HepG2 (cell line): ENCODE data around the gene NUDT22. TPM values are rescaled to one million over a fixed set of nuclear protein-coding genes. Genes with fewer than 3 reads are reported as not detected.

Experiments
- CENPT ChIP-seq: sonication (generic); formaldehyde crosslinking; IDR thresholded peaks from 2 replicates; pipeline ENCODE4 v1.8.0; 2022; ENCODE audit warnings: low read depth, mild to moderate bottlenecking, moderate library complexity, missing genetic modification reagents
- DMAP1 ChIP-seq: IDR thresholded peaks from 2 replicates; pipeline ENCODE4 v1.6.1; 2016
- DR1 ChIP-seq: sonication (generic); formaldehyde crosslinking; IDR thresholded peaks from 2 replicates; pipeline ENCODE4 v1.8.0; 2021; ENCODE audit warnings: mild to moderate bottlenecking, missing genetic modification reagents, inconsistent platforms
- E2F1 ChIP-seq: sonication (generic); formaldehyde crosslinking; IDR thresholded peaks from 2 replicates; pipeline ENCODE4 v1.5.0; 2020; ENCODE audit warnings: missing genetic modification reagents
- EED ChIP-seq: sonication (generic); formaldehyde crosslinking; IDR thresholded peaks from 2 replicates; pipeline ENCODE4 v1.5.0; 2020; ENCODE audit warnings: mild to moderate bottlenecking, missing genetic modification reagents
- HDAC2 ChIP-seq: sonication (generic); formaldehyde crosslinking; IDR thresholded peaks from 2 replicates; pipeline ENCODE4 v1.4.0; 2020; ENCODE audit warnings: missing genetic modification reagents
- IRF1 ChIP-seq: sonication (generic); formaldehyde crosslinking; IDR thresholded peaks from 2 replicates; pipeline ENCODE4 v1.4.0; 2020; ENCODE audit warnings: low read depth, mild to moderate bottlenecking, missing genetic modification reagents
- KLF12 ChIP-seq: sonication (generic); formaldehyde crosslinking; IDR thresholded peaks from 2 replicates; pipeline ENCODE4 v1.4.0; 2020; ENCODE audit warnings: missing genetic modification reagents, borderline replicate concordance
- MEIS2 ChIP-seq: sonication (generic); formaldehyde crosslinking; IDR thresholded peaks from 2 replicates; pipeline ENCODE4 v1.9.0; 2021; ENCODE audit warnings: mild to moderate bottlenecking, missing genetic modification reagents
- MXD3 ChIP-seq: IDR thresholded peaks from 2 replicates; pipeline ENCODE4 v1.6.1; 2016; ENCODE audit warnings: mild to moderate bottlenecking, missing biosample characterization, missing genetic modification reagents
- RNF219 ChIP-seq: sonication (generic); formaldehyde crosslinking; IDR thresholded peaks from 2 replicates; pipeline ENCODE4 v1.5.0; 2020; ENCODE audit warnings: mild to moderate bottlenecking, missing genetic modification reagents
- SATB2 ChIP-seq: sonication (generic); formaldehyde crosslinking; IDR thresholded peaks from 2 replicates; pipeline ENCODE4 v1.5.0; 2020; ENCODE audit warnings: missing genetic modification reagents
- SCMH1 ChIP-seq: sonication (generic); formaldehyde crosslinking; IDR thresholded peaks from 2 replicates; pipeline ENCODE4 v1.9.0; 2021; ENCODE audit warnings: missing genetic modification reagents, mild to moderate bottlenecking, borderline replicate concordance
- SOX6 ChIP-seq, 2 experiments: fragments of 450-650 bp in 1 of 2; sonication (generic) in 1 of 2; formaldehyde crosslinking in 1 of 2; IDR thresholded peaks; 2 replicates each; pipeline versions ENCODE4 v1.4.0 to v1.6.1; 2017 to 2020; ENCODE audit warnings: antibody characterized with exemption in 1 of 2, mild to moderate bottlenecking in 1 of 2, missing genetic modification reagents in 1 of 2
- SRF ChIP-seq: IDR thresholded peaks from 2 replicates; pipeline ENCODE4 v1.6.1; 2011; ENCODE audit warnings: mild to moderate bottlenecking, low read depth, low read length, moderate library complexity
- TCF7L2 ChIP-seq: IDR thresholded peaks from 2 replicates; pipeline ENCODE4 v1.6.1; 2011; ENCODE audit warnings: mild to moderate bottlenecking, low read depth, low read length, moderate library complexity
- ZNF276 ChIP-seq: sonication (generic); formaldehyde crosslinking; IDR thresholded peaks from 2 replicates; pipeline ENCODE4 v1.4.0; 2020; ENCODE audit warnings: mild to moderate bottlenecking, low read depth, missing genetic modification reagents
- ZNF564 ChIP-seq: sonication (generic); formaldehyde crosslinking; IDR thresholded peaks from 2 replicates; pipeline ENCODE4 v1.8.1; 2023; ENCODE audit warnings: mild to moderate bottlenecking, missing genetic modification reagents
- ZNF615 ChIP-seq: sonication (generic); formaldehyde crosslinking; IDR thresholded peaks from 2 replicates; pipeline ENCODE4 v1.5.0; 2020; ENCODE audit warnings: mild to moderate bottlenecking, missing genetic modification reagents, borderline replicate concordance
- ZNF709 ChIP-seq: sonication (generic); formaldehyde crosslinking; IDR thresholded peaks from 2 replicates; pipeline ENCODE4 v1.5.0; 2020; ENCODE audit warnings: mild to moderate bottlenecking, missing genetic modification reagents
- ZSCAN9 ChIP-seq: IDR thresholded peaks from 2 replicates; pipeline ENCODE4 v1.6.1; 2016; ENCODE audit warnings: borderline replicate concordance
- ZUFSP ChIP-seq: sonication (generic); formaldehyde crosslinking; IDR thresholded peaks from 2 replicates; pipeline ENCODE4 v1.9.0; 2021; ENCODE audit warnings: missing genetic modification reagents, mild to moderate bottlenecking, borderline replicate concordance
- polyA plus RNA-seq, 8 experiments: library from polyadenylated mRNA; depleted of rRNA in 3 of 8; stranded (reverse) in 7 of 8; unstranded in 1 of 8; fragments of >200 nt; fragmentation: Illumina TruSeq in 4 of 8; extraction: Trizol in 4 of 8; gene quantifications; 2 replicates each; pipeline versions ENCODE4 v1.2.1 to v1.2.3, GENCODE V29; 2011 to 2016; ENCODE audit warnings: low read depth in 4 of 8, missing spikeins in 1 of 8, mixed read lengths in 1 of 8; ENCODE audit not compliant: insufficient read depth in 1 of 8
- total RNA-seq, 5 experiments: library from RNA; depleted of rRNA; stranded (reverse); fragments of >200 nt; fragmentation: Illumina TruSeq; extraction: Trizol; gene quantifications; 2 replicates each; pipeline ENCODE4 v1.2.3, GENCODE V29; 2016; ENCODE audit warnings: low read depth in 1 of 5

The NUDT22 gene
- total and polyA plus RNA-seq, 2 of the 13 experiments (the other 11 are each of a cell fraction or from before 2014, with no cell fraction given) = 33.5 to 39.8 TPM

GRCh38 chr11:64268893-64269539, 42.9 kb downstream of the NUDT22 start (continued):
- 0 out of 2 replicates have a peak, but pooled peaks have one; percentile 5 for TF ChIP-seq DR1 (CRISPR knock-in tag)
- no peak for TF ChIP-seq RNF219 (CRISPR knock-in tag)
- TF ChIP-seq SCMH1 (CRISPR knock-in tag) = no peak
- TF ChIP-seq MXD3 (CRISPR knock-in tag) = no peak
- 0 out of 2 replicates have a peak, but pooled peaks have one; percentile 33 for TF ChIP-seq EED (CRISPR knock-in tag)
- no peak for TF ChIP-seq KLF12 (CRISPR knock-in tag)
- no peak for TF ChIP-seq CENPT (CRISPR knock-in tag)
- TF ChIP-seq ZNF564 = no peak; the same call in 1 of the 2 replicates
- TF ChIP-seq ZNF615 (CRISPR knock-in tag) = no peak
- TF ChIP-seq SATB2 (CRISPR knock-in tag) = no peak
- TF ChIP-seq TCF7L2 = no peak
- TF ChIP-seq DMAP1 (CRISPR knock-in tag) = no peak
- no peak for TF ChIP-seq E2F1
- no peak for TF ChIP-seq ZNF276 (CRISPR knock-in tag)
- no peak for TF ChIP-seq ZUFSP (CRISPR knock-in tag)
- TF ChIP-seq SRF = no peak
- TF ChIP-seq SOX6 (IDR thresholded peaks at IDR 0.05) = no peak
- no peak for TF ChIP-seq SOX6 (CRISPR knock-in tag; IDR thresholded peaks at IDR 0.05)
- TF ChIP-seq ZNF709 (CRISPR knock-in tag) = no peak
- no peak for TF ChIP-seq MEIS2 (CRISPR knock-in tag)
- TF ChIP-seq ZSCAN9 (CRISPR knock-in tag) = peak; percentile 12; the same call in 1 of the 2 replicates
- peak; percentile 19; the same call in 1 of the 2 replicates for TF ChIP-seq HDAC2
- no peak for TF ChIP-seq IRF1 (CRISPR knock-in tag)
